Measurements from ENCODE around the gene CENPU. TPM values are rescaled to one million over a fixed set of nuclear protein-coding genes. Genes with fewer than 3 reads are reported as not detected.

Gene CENPU
- total and polyA plus RNA-seq, 2 of the 8 experiments (the other 6 are each of a cell fraction or from before 2014, with no cell fraction given) = 32.1 to 122 TPM

DNA sequence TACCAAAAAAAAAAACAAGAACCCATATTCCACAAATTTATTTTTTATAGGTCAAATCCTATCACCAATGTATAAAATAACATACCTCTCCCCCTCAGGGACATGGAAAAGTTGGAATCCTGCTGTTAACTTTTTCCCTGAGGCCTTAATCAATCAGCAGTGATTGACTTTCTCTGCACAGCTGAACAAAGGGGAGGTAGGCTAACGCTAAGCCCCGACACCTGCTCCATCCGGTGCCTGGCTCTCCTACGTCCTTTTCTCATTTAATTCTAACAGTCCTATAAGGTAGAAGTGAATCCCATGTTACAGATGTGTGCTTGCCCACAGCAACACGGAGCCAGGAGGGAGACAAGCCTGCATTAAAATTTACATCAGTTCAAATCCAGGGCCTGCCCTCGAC, 2.8 kb downstream of the CENPU start:
- Histone ChIP-seq H4K91ac (replicated peaks; ENCODE audit: insufficient read length, low read length) (no peak overlapping the region), H3K4me1 (replicated peaks in 1 of 4; ENCODE audit: control insufficient read depth in 3 of 4, insufficient read depth in 4 of 4, low read length in 3 of 4) (peaks cover 0 to 8% (median 3%) of the 10 kb centered on the region in 4 experiments; a peak in 4 of 7 replicates), H2BK20ac (ENCODE audit: low read length) (no peak overlapping the region), H2BK12ac (ENCODE audit: low read depth, low read length) (no peak overlapping the region), H3K4me2 (ENCODE audit: insufficient read depth in 1 of 2, low read depth in 2 of 2, low read length in 2 of 2) (peak overlapping the region in 1 of 2 experiments; percentile 78; a peak in 2 of 4 replicates), H3K9ac (replicated peaks in 1 of 4; ENCODE audit: extremely low read depth in 1 of 4, low read depth in 3 of 4, low read length in 3 of 4) (no peak overlapping the region; a peak in 1 of 7 replicates), H3K36me3 (ENCODE audit: control insufficient read depth in 2 of 4, insufficient read depth in 4 of 4, low read length in 3 of 4) (peaks cover 22 to 51% (median 36%) of the 10 kb centered on the region in 4 experiments), H4K8ac (ENCODE audit: extremely low read depth, insufficient read depth, low read length) (no peak overlapping the region), H3K79me1 (ENCODE audit: low read depth, low read length) (peaks cover 4% of the 10 kb centered on the region; the same call in 1 of the 2 replicates), H3K4me3 (ENCODE audit: extremely low read depth in 1 of 4, insufficient read depth in 2 of 4, low read depth in 3 of 4, low read length in 4 of 4) (no peak overlapping the region), H3K23me2 (ENCODE audit: low read depth, low read length) (peaks cover 1% of the 10 kb centered on the region; the same call in 1 of the 2 replicates), H3K14ac (ENCODE audit: insufficient read length) (no peak overlapping the region), H3K79me2 (ENCODE audit: control insufficient read depth in 1 of 2, insufficient read depth in 2 of 2, low read length in 2 of 2) (peaks cover 8 to 70% of the 10 kb centered on the region in 2 experiments), H3K9me3 (ENCODE audit: insufficient read depth in 2 of 2, low read depth in 1 of 2, low read length in 1 of 2) (no peaks in the 10 kb centered on the region), H2BK120ac (replicated peaks; ENCODE audit: low read depth, low read length) (no peak overlapping the region), H2AFZ (ENCODE audit: low read length) (no peak overlapping the region), H3K27ac (ENCODE audit: low read depth, low read length) (no peak overlapping the region), H2BK5ac (ENCODE audit: low read depth, low read length) (no peak overlapping the region), H4K20me1 (replicated peaks in 1 of 2; ENCODE audit: control insufficient read depth in 1 of 2, insufficient read depth in 2 of 2, low read length in 2 of 2) (peaks cover 2 to 11% of the 10 kb centered on the region in 2 experiments), H4K5ac (ENCODE audit: insufficient read length, low read depth, low read length) (no peak overlapping the region), H2AK5ac (ENCODE audit: low read depth, low read length) (no peak overlapping the region), H3K18ac (ENCODE audit: extremely low read depth, low read length) (no peak overlapping the region), H3K56ac (replicated peaks; ENCODE audit: insufficient read length, low read depth, low read length) (no peak overlapping the region), H2BK15ac (ENCODE audit: low read length) (no peak overlapping the region), H3K4ac (replicated peaks; ENCODE audit: insufficient read length, low read depth, low read length) (no peak overlapping the region), H3K27me3 (replicated peaks in 1 of 4; ENCODE audit: control insufficient read depth in 3 of 4, extremely low read depth in 1 of 4, insufficient read depth in 3 of 4, low read length in 3 of 4) (no peaks in the 10 kb centered on the region), H3K23ac (ENCODE audit: insufficient read length) (no peak overlapping the region)
- CTCF ChIA-PET (ENCODE audit: partially characterized antibody) = interaction anchor here (1.3 to 2.2 kb wide), 2 partner anchors 11 to 87 kb away, joined by 3 to 5 read pairs; no protein-coding TSS in a partner anchor
- TF ChIP-seq, protein P1, sequence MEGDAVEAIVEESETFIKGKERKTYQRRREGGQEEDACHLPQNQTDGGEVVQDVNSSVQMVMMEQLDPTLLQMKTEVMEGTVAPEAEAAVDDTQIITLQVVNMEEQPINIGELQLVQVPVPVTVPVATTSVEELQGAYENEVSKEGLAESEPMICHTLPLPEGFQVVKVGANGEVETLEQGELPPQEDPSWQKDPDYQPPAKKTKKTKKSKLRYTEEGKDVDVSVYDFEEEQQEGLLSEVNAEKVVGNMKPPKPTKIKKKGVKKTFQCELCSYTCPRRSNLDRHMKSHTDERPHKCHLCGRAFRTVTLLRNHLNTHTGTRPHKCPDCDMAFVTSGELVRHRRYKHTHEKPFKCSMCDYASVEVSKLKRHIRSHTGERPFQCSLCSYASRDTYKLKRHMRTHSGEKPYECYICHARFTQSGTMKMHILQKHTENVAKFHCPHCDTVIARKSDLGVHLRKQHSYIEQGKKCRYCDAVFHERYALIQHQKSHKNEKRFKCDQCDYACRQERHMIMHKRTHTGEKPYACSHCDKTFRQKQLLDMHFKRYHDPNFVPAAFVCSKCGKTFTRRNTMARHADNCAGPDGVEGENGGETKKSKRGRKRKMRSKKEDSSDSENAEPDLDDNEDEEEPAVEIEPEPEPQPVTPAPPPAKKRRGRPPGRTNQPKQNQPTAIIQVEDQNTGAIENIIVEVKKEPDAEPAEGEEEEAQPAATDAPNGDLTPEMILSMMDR (IDR thresholded peaks at IDR 0.05; ENCODE audit: control extremely low read depth in 1 of 3, insufficient read depth in 1 of 3, low read depth in 1 of 3, low read length in 3 of 3) = no peak
- peak in 1 of 2 experiments; percentile 26; a peak in 1 of 3 replicates for TF ChIP-seq POLR2A (IDR thresholded peaks at IDR 0.05; ENCODE audit: control extremely low read depth in 1 of 2, low read depth in 2 of 2, low read length in 2 of 2)
- FAIRE-seq = no peak
- DNase-seq (ENCODE audit: low read depth in 1 of 2, low spot score in 2 of 2) = no peak
- WGBS, 2 experiments (ENCODE audit: extremely low coverage in 1 of 2, insufficient coverage in 1 of 2, insufficient read length in 1 of 2, insufficient replicate concordance in 2 of 2, low coverage in 1 of 2, low lambda C conversion rate in 2 of 2, missing lambda C conversion rate in 1 of 2) = 89% methylated on average over 6 of the region's 6 CpGs; no CpG with 5 or more reads in 1 of the 2 experiments
- POLR2A ChIA-PET (ENCODE audit: partially characterized antibody) = interaction anchor here (0.5 to 1.3 kb wide), 3 partner anchors 18 to 1982 kb away, joined by 3 read pairs; no protein-coding TSS in a partner anchor

Data from H1 (cell line).